Measurements from ENCODE around the gene ACVR1C. TPM values are rescaled to one million over a fixed set of nuclear protein-coding genes. Genes with fewer than 3 reads are reported as not detected.

ACVR1C gene
- total RNA-seq, 1 donor, result 4.1 TPM

- no peak overlapping the region for H3K4me3 ChIP-seq (ENCODE audit: low read length)
These were observed 136.4 kb downstream of the ACVR1C start for GRCh38 chr2:157492189-157492773.

GRCh38 chr2:157489983-157490382 is 138.7 kb downstream of the ACVR1C start:
- Histone ChIP-seq H3K27me3 (ENCODE audit: insufficient read depth, low read length) (no peaks in the 10 kb centered on the region), H3K9me3 (ENCODE audit: low read depth, low read length) (no peaks in the 10 kb centered on the region), H3K4me3 (ENCODE audit: low read length) (no peak overlapping the region), H3K4me1 (ENCODE audit: insufficient read depth, low read length) (peaks cover 13% of the 10 kb centered on the region)

More at GRCh38 chr2:157492189-157492773, 136.4 kb downstream of the ACVR1C start:
- Histone ChIP-seq H3K9me3 (ENCODE audit: low read depth, low read length) (no peaks in the 10 kb centered on the region), H3K4me1 (ENCODE audit: insufficient read depth, low read length) (peaks cover 13% of the 10 kb centered on the region), H3K27me3 (ENCODE audit: insufficient read depth, low read length) (no peaks in the 10 kb centered on the region)

GRCh38 chr2:157488877-157489276 is 139.8 kb downstream of the ACVR1C start:
- H3K9me3 ChIP-seq (ENCODE audit: low read depth, low read length), result no peaks in the 10 kb centered on the region

GRCh38 chr2:157487747-157488146 is 140.9 kb downstream of the ACVR1C start:
- no peaks in the 10 kb centered on the region for H3K9me3 ChIP-seq (ENCODE audit: low read depth, low read length)
- peaks cover 6% of the 10 kb centered on the region for H3K4me1 ChIP-seq (ENCODE audit: insufficient read depth, low read length)
- no peaks in the 10 kb centered on the region for H3K27me3 ChIP-seq (ENCODE audit: insufficient read depth, low read length)
- H3K4me3 ChIP-seq (ENCODE audit: low read length), result no peak overlapping the region

More at GRCh38 chr2:157488877-157489276, 139.8 kb downstream of the ACVR1C start:
- Histone ChIP-seq H3K4me3 (ENCODE audit: low read length) (no peak overlapping the region), H3K4me1 (ENCODE audit: insufficient read depth, low read length) (peaks cover 13% of the 10 kb centered on the region), H3K27me3 (ENCODE audit: insufficient read depth, low read length) (no peaks in the 10 kb centered on the region)

DNA sequence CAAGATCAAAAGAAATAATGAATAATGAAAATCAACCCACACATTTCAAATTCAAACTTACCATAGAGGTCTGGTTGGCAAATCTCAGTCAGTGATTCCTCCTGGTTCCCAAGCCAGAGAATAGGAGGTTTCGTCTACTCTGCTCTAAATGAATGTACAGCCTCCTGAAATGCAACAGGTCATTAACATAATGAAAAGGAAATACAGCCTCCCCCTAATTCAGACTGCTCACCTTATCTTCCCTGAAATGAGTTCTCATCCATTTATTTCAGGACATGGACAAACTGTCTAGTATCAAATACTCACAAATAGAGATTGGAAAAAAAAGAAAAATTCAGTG is 141.4 kb downstream of the ACVR1C start:
- Histone ChIP-seq H3K4me3 (ENCODE audit: low read length) (no peak overlapping the region), H3K9me3 (ENCODE audit: low read depth, low read length) (no peaks in the 10 kb centered on the region), H3K27me3 (ENCODE audit: insufficient read depth, low read length) (no peaks in the 10 kb centered on the region), H3K4me1 (ENCODE audit: insufficient read depth, low read length) (peaks cover 6% of the 10 kb centered on the region)

GRCh38 chr2:157486596-157487270 is 141.9 kb downstream of the ACVR1C start:
- peaks cover 6% of the 10 kb centered on the region for H3K4me1 ChIP-seq (ENCODE audit: insufficient read depth, low read length)
- H3K27me3 ChIP-seq (ENCODE audit: insufficient read depth, low read length), result no peaks in the 10 kb centered on the region
- H3K9me3 ChIP-seq (ENCODE audit: low read depth, low read length), result no peaks in the 10 kb centered on the region
- no peak overlapping the region for H3K4me3 ChIP-seq (ENCODE audit: low read length)

DNA sequence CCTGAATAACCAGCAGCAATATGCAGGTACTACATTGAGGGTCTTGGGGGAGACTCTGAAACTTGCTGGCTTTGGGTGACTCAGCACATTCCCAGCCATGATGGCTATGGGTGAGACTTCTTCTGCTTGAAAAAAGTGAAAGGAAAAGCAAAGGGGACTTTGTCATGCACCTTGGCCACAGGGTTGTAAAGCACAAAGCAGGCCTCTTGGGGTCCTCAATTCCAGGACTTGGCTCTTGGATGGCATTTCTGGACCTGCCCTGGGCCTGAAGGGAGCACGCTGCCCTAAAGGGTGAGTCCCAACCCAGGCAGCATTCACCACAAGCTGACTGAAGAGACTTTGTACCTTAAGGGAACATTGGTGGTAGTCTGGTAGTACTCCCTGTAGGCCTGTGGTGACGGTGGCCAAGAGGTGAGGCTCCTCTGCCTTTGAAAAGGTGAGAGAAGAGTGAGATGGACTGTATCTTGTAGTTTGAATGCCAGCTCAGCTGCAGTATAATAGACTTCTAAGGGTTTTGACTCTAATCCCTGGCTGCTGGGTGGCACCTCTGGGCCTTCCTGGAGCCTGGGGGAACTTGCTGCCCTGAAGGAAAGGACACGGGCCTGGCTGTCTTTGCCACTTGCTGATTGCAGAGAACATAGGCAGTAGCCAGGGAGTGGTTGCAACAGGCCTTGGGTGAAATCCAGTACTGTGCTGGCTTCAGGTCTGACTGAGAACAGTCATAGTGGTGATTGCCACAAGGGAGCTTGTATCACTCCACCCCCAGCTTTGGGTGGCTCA is 148.3 kb downstream of the ACVR1C start:
- no peaks in the 10 kb centered on the region for H3K27me3 ChIP-seq (ENCODE audit: insufficient read depth, low read length)

DNA sequence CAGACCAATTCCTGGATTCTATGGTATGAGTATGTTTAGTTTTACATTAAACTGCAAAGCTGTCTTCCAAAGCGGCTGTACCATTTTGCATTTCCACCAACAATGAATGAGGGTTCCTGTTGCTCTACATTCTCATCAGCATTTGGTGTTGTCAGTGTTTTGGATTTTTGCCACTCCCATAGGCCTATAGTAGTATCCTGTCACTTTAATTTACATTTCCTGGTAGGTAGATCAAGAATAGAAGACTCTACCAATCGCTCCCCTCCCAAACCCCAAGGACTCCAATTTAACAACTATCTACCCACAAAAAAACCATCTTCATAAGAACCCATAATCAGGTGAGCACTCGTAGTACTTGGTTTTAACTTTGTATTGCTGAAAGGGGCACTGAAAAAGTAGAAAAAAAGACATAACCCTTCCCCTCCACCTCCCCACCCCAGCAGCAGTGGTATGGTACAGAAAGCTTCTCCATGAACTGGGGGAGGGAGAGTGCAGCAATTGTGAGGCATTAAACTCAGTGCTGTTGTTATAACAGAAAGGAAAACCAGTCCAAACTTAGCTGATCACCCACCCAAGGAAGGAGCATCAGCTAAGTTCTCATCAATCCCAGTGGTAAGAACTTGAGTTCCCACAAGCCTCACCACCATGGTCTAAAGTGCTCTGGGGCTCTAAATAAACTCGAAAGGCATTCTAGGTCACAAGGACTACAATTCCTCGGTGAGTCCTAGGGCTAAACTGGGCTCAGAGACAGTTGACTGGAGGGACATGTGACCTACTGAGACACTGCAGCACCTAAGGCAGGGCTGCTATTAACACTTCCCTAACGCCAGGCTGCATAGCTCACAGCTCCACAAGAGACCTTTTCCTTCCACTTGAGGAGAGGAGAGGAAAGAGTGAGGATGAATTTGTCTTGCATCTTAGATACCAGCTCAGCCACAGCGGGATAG is 149.3 kb downstream of the ACVR1C start:
- Histone ChIP-seq H3K9me3 (ENCODE audit: low read depth, low read length) (no peaks in the 10 kb centered on the region), H3K27me3 (ENCODE audit: insufficient read depth, low read length) (no peaks in the 10 kb centered on the region), H3K4me3 (ENCODE audit: low read length) (no peak overlapping the region), H3K4me1 (ENCODE audit: insufficient read depth, low read length) (peaks cover 14% of the 10 kb centered on the region)

More for the DNA sequence above, 148.3 kb downstream of the ACVR1C start:
- H3K9me3 ChIP-seq (ENCODE audit: low read depth, low read length), result no peaks in the 10 kb centered on the region
- H3K4me3 ChIP-seq (ENCODE audit: low read length), result no peak overlapping the region
- H3K4me1 ChIP-seq (ENCODE audit: insufficient read depth, low read length), result peaks cover 14% of the 10 kb centered on the region

GRCh38 chr2:157477919-157478318 is 150.7 kb downstream of the ACVR1C start:
- Histone ChIP-seq H3K4me3 (ENCODE audit: low read length) (no peak overlapping the region), H3K27me3 (ENCODE audit: insufficient read depth, low read length) (no peaks in the 10 kb centered on the region), H3K9me3 (ENCODE audit: low read depth, low read length) (no peaks in the 10 kb centered on the region), H3K4me1 (ENCODE audit: insufficient read depth, low read length) (peaks cover 14% of the 10 kb centered on the region)

GRCh38 chr2:157476953-157477709 is 151.5 kb downstream of the ACVR1C start:
- Histone ChIP-seq H3K27me3 (ENCODE audit: insufficient read depth, low read length) (no peaks in the 10 kb centered on the region), H3K9me3 (ENCODE audit: low read depth, low read length) (no peaks in the 10 kb centered on the region), H3K4me3 (ENCODE audit: low read length) (no peak overlapping the region)

More at GRCh38 chr2:157476953-157477709, 151.5 kb downstream of the ACVR1C start:
- H3K4me1 ChIP-seq (ENCODE audit: insufficient read depth, low read length), result peaks cover 14% of the 10 kb centered on the region

Other genes with a start within 250 kb of the ACVR1C start
- gene CYTIP, start 184.8 kb downstream of the ACVR1C start, total RNA-seq, result 766 TPM
- 8.1 TPM for gene ACVR1, start 247.5 kb upstream of the ACVR1C start, total RNA-seq